ENCODE data around the gene FAM131B.

The FAM131B gene

DNA sequence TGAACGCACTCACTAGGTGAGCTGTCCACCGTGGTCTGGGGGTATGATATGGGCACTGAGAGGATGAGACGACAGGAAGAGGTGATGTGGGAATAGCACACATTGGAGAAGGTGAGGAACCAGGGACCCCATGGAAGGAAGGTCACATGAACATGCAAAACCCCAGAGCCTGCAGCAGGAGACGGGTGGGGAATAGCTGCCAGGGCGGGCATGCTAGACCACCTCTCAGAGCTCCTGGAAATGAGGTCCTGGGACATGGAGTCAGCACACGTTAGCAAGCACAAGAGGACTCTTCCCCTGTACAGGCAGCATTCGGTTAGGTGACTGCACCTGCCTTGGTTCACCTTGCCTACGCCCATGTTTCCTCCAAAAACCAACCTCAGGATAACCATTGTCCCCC lies 8.1 kb downstream of the FAM131B start:
- POLR2A ChIA-PET (ENCODE audit: low non-redundant PET), result no interaction called here
- no peak overlapping the region for H3K27ac ChIP-seq
- CTCF ChIA-PET, result interaction anchor here (0.6 kb wide), 1 partner anchor 91 kb away, joined by 4 read pairs; the partner anchor contains the start of gene GSTK1
- no peak for DNase-seq (ENCODE audit: low spot score)
- TF ChIP-seq, protein P1, sequence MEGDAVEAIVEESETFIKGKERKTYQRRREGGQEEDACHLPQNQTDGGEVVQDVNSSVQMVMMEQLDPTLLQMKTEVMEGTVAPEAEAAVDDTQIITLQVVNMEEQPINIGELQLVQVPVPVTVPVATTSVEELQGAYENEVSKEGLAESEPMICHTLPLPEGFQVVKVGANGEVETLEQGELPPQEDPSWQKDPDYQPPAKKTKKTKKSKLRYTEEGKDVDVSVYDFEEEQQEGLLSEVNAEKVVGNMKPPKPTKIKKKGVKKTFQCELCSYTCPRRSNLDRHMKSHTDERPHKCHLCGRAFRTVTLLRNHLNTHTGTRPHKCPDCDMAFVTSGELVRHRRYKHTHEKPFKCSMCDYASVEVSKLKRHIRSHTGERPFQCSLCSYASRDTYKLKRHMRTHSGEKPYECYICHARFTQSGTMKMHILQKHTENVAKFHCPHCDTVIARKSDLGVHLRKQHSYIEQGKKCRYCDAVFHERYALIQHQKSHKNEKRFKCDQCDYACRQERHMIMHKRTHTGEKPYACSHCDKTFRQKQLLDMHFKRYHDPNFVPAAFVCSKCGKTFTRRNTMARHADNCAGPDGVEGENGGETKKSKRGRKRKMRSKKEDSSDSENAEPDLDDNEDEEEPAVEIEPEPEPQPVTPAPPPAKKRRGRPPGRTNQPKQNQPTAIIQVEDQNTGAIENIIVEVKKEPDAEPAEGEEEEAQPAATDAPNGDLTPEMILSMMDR (conservative IDR thresholded peaks at IDR 0.05; ENCODE audit: low read depth), result no peak

DNA sequence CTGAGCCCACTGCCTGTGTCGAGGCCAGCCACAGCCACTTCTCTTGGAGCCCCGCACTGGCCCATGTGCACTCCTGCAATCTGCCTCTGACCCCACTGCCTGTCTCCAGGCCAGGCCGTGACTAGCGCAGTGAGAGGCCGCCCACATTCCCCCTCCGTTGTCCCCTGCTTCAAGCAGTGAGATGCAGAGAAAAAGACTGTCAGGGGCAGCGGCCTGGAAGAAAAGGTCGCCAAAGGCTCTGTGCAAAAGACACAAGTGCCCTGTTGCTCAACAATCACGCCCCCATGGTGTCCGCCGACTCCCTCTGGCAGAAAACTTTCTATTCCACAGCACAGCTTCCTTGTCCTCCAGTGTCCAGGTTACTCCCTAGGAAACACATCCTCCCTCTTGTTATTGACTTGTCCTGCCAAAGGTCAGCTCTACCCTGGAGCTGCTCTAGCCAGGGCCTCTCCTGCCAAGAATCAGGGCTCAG lies 9.9 kb downstream of the FAM131B start:
- ChIA-PET POLR2A (ENCODE audit: low non-redundant PET) (no interaction called here), CTCF (no interaction called here)
- TF ChIP-seq, protein P1 (conservative IDR thresholded peaks at IDR 0.05; ENCODE audit: low read depth), result no peak
- H3K27ac ChIP-seq, result no peak overlapping the region
- no peak for DNase-seq (ENCODE audit: low spot score)

DNA sequence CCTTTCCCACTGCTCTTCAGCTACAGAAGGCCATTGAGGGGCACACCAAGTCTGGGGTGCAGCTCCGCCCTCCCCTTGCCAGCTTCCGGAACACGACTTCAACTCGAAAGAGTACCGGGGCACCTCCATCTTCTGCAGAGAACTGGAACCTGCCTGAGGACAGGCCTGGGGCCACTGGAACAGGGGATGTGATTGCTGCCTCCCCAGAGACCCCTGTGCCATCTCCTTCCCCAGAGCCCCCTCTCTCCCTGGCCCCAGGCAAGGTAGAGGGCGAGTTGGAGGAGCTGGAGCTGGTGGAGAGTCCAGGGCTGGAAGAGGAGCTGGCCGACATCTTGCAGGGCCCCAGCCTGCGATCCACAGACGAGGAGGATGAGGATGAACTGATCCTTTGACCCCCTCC lies 10.9 kb downstream of the FAM131B start:
- no peak overlapping the region for H3K27ac ChIP-seq
- ChIA-PET CTCF (no interaction called here), POLR2A (ENCODE audit: low non-redundant PET) (no interaction called here)
- TF ChIP-seq, protein P1 (conservative IDR thresholded peaks at IDR 0.05; ENCODE audit: low read depth), result no peak
- DNase-seq (ENCODE audit: low spot score), result no peak

DNA sequence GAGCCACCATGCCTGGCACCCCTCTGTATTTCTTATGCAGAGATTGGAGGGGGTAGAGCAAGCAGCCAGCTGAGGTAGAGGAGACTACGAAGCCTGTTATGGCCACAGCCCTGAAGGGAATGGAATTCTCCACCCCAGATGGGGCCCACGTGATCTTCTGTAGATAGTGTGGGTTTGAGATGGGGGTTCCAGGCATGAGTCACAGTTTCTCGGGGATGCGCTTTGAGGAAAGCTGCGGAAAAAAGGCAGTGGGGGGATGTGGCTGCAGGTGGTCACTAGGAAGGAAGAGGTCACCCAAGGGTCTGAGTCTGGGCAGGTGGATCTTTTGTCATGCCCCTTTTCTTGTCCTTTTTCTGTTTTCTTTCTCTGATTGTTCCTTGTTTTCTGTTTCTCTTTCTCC lies 11.5 kb downstream of the FAM131B start:
- POLR2A ChIA-PET (ENCODE audit: low non-redundant PET), result no interaction called here
- TF ChIP-seq, protein P1 (conservative IDR thresholded peaks at IDR 0.05; ENCODE audit: low read depth), result no peak
- no peak overlapping the region for H3K27ac ChIP-seq
- no peak for DNase-seq (ENCODE audit: low spot score)
- CTCF ChIA-PET, result no interaction called here

DNA sequence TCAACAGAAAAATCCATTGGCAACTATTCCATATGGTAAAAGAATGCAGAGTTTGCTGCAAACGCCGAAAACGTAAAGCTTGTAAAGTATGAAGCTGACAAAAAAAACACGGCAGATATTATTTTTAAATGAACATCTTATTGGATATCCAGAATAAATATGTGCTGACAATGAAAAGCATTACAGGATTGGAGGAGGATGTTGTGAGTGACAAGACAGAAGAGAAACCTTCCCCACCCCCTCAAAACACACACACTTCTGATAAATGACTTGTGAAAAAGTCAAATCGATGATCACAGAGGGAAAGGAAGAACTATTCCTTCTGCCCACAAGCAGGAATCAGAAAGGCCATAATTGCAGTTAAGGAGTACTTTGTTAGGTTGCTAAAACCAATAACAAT lies 14.6 kb downstream of the FAM131B start:
- no peak overlapping the region for H3K27ac ChIP-seq
- DNase-seq (ENCODE audit: low spot score), result no peak
- TF ChIP-seq, protein P1 (conservative IDR thresholded peaks at IDR 0.05; ENCODE audit: low read depth), result no peak
- ChIA-PET CTCF (no interaction called here), POLR2A (ENCODE audit: low non-redundant PET) (no interaction called here)

DNA sequence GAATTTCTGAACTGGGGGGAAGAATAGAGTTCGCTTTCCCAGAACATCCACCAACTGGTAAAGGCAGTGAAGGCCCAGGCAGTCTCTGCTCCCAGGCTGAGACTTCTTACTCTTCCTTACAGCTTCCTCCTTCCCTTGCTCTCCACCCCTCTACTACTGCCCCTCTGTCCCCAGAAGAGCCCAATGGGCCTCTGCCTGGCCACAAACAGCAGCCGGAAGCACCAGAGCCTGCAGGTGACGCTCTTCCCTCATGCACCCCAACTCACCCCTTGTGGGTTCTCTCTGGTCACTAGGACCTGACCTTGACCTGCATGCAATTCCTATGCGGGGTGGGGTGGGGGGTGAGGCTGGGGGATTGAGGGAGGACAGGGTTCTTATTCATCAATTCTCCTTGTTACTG lies 16.5 kb downstream of the FAM131B start:
- TF ChIP-seq, protein P1 (conservative IDR thresholded peaks at IDR 0.05; ENCODE audit: low read depth), result no peak
- CTCF ChIA-PET, result no interaction called here
- POLR2A ChIA-PET (ENCODE audit: low non-redundant PET), result no interaction called here

DNA sequence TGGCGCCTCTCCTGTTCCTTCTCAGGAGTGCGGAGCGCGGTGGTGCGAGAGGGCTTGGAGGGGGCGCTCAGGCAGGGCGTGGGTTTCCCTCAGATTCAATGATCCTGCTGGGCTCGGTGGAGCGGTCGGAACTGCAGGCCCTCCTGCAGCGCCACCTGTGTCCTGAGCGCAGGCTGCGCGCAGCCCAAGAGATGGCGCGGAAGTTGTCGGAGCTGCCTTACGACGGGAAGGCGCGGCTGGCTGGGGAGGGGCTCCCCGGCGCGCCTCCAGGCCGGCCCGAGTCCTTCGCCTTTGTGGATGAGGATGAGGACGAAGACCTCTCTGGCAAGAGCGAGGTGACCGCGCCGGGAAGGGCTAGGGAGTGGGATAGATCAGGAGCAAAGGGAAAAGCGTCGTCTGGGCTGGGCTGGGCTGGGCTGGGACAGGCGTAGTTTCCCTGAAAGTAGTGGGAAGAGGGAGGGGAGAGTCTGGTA lies 17.0 kb downstream of the FAM131B start:
- TF ChIP-seq, protein P1 (conservative IDR thresholded peaks at IDR 0.05; ENCODE audit: low read depth), result no peak
- DNase-seq (ENCODE audit: low spot score), result no peak
- no peak overlapping the region for H3K27ac ChIP-seq
- POLR2A ChIA-PET (ENCODE audit: low non-redundant PET), result no interaction called here
- CTCF ChIA-PET, result no interaction called here

More for the DNA sequence above, 16.5 kb downstream of the FAM131B start:
- H3K27ac ChIP-seq, result no peak overlapping the region
- no peak for DNase-seq (ENCODE audit: low spot score)
